ENCODE data around the gene SOWAHA.

DNA sequence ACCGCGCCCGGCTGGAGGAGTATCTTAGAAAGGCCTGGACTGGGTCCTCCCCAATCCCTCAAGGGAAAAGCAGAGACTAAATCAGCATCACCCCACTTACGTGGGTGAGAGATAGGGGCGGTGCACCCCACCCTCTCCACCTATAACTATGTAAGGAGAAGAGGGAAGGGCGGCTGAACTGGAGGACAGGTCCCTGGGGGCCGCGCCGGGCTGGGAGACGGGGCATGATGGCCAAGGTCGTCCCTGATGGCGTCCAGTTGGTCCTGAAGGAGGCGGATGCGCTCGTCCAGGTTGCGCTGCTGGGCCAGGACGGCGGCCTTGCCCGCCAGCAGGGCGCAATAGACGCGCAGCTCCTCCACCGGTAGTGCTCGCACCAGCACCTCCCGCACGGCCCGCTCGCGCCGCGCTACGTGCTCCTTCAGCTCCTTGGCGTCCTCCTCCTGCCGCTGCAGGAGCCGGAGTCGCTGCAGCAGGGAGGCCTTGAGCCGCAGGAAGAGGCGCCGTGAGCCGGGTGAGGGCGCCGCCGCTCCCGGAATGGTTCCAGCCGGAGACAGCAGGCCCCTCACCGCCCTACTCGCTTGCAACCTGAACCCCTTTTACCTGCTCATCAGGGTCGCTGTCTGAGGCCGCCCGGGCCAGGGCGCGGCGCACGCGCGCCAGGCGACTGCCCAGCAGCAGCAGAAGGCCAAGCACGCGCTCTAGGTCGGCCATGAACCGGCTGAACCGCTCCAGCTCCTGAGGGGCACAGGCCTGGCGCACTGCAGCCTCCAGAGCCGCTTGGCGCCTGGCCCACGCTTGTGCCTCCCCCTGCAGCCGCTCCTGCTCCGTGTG lies 9.8 kb downstream of the SOWAHA start:
- TF ChIP-seq, protein P1, sequence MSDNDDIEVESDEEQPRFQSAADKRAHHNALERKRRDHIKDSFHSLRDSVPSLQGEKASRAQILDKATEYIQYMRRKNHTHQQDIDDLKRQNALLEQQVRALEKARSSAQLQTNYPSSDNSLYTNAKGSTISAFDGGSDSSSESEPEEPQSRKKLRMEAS (IDR thresholded peaks at IDR 0.05): no peak
- TF ChIP-seq YY1 (IDR thresholded peaks at IDR 0.05; ENCODE audit: extremely low read depth, insufficient replicate concordance, low read depth, low read length) (no peak), ELF1 (IDR thresholded peaks at IDR 0.05; ENCODE audit: borderline replicate concordance, low read depth) (no peak), ZBTB33 (IDR thresholded peaks at IDR 0.05; ENCODE audit: extremely low read depth, insufficient replicate concordance, low read length) (no peak), CTCF (IDR thresholded peaks at IDR 0.05 in 2 of 3, conservative IDR thresholded peaks at IDR 0.05 in 1 of 3; ENCODE audit: borderline replicate concordance in 1 of 3, insufficient read depth in 1 of 3, low read depth in 2 of 3, low read length in 2 of 3) (no peak), POLR2A (IDR thresholded peaks at IDR 0.05; ENCODE audit: borderline replicate concordance, extremely low read depth, insufficient read depth, insufficient read length) (no peak)

Measured in HCT116 (cell line).